NB4 (cell line): ENCODE data around the gene CNTN4.

ENCODE experiments used
- CTCF ChIP-seq: IDR thresholded peaks from one replicate; pipeline ENCODE4 v1.5.1; 2012; ENCODE audit warnings: low read depth, low read length
- MAX ChIP-seq: IDR thresholded peaks from 2 replicates; pipeline ENCODE4 v1.6.1; 2011; ENCODE audit warnings: low read depth, low read length
- MYC ChIP-seq: IDR thresholded peaks from 2 replicates; pipeline ENCODE4 v1.6.1; 2011; ENCODE audit warnings: low read depth, low read length
- POLR2A ChIP-seq: IDR thresholded peaks from 2 replicates; pipeline ENCODE4 v1.6.1; 2011; ENCODE audit warnings: mild to moderate bottlenecking; ENCODE audit not compliant: insufficient read length; ENCODE audit errors: extremely low read depth

GRCh38 chr3:2851361-2851760 lies 752.7 kb downstream of the CNTN4 start:
- TF ChIP-seq CTCF (no peak), POLR2A (no peak), MAX (no peak), MYC (no peak)
